Measurements from ENCODE around the gene PAQR8. TPM values are rescaled to one million over a fixed set of nuclear protein-coding genes. Genes with fewer than 3 reads are reported as not detected.

Gene PAQR8
- total RNA-seq, 1 donor from 2014 or later: 5.8 TPM

- intact Hi-C loops (cut with DNase I): no loop called here
- DNase-seq (no peak), ATAC-seq (no peak)
- TF ChIP-seq CTCF (IDR thresholded peaks at IDR 0.05): no peak
- no peaks in the 10 kb centered on the region for H3K27me3 ChIP-seq
- peaks cover 16% of the 10 kb centered on the region for H3K4me1 ChIP-seq
- H3K4me3 ChIP-seq: no peak overlapping the region
- no peaks in the 10 kb centered on the region for H3K9me3 ChIP-seq
- H3K36me3 ChIP-seq: no peaks in the 10 kb centered on the region
- H3K27ac ChIP-seq: no peak overlapping the region
Observed at GRCh38 chr6:52360028-52360427, 1.9 kb upstream of the PAQR8 start.

GRCh38 chr6:52360601-52361413 is 1.1 kb upstream of the PAQR8 start:
- DNase-seq: no peak
- H3K4me1 ChIP-seq: peaks cover 16% of the 10 kb centered on the region

DNA sequence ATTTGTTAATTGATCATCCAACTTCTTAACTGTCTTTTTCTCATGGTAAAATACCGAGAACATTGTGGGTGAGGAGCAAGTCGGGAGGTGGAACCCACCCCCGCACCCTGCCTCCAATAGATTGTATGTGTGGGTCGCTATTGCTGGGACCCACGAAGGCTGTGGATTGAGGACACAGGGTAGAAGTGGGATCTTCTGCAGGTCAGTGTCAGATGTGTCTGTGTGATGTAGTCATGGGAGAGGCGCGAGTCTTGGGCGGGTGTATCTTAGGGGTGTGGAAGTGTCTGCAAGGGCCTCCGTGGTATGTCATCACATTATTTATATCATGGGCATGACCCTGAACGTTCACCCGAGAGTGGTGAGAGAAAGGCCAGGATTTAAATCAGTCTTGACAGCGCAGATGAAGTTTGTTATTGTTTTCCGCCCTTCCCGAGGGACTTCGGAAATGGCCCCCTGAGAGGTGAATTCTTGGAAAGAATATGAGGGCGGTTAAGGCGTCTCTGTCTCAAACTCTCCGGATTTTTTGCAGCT is 472 bp upstream of the PAQR8 start:
- DNase-seq (no peak), ATAC-seq (peak; percentile 34)
- H3K4me3 ChIP-seq: peak overlapping the region; percentile 82
- intact Hi-C loops (cut with DNase I): no loop called here
- H3K9me3 ChIP-seq: no peaks in the 10 kb centered on the region
- no peak for TF ChIP-seq CTCF (IDR thresholded peaks at IDR 0.05)
- peaks cover 16% of the 10 kb centered on the region for H3K4me1 ChIP-seq
- peak overlapping the region; percentile 78 for H3K27ac ChIP-seq
- H3K27me3 ChIP-seq: no peaks in the 10 kb centered on the region
- no peaks in the 10 kb centered on the region for H3K36me3 ChIP-seq

More at GRCh38 chr6:52360601-52361413, 1.1 kb upstream of the PAQR8 start:
- peak overlapping the region; percentile 82 for H3K4me3 ChIP-seq
- no peaks in the 10 kb centered on the region for H3K36me3 ChIP-seq
- no peak for ATAC-seq
- TF ChIP-seq CTCF (IDR thresholded peaks at IDR 0.05): no peak
- peak overlapping the region; percentile 78 for H3K27ac ChIP-seq
- H3K27me3 ChIP-seq: no peaks in the 10 kb centered on the region
- H3K9me3 ChIP-seq: no peaks in the 10 kb centered on the region
- intact Hi-C loops (cut with DNase I): no loop called here

- DNase-seq: peak; percentile 73
- intact Hi-C loops (cut with DNase I): no loop called here
- H3K27ac ChIP-seq: peak overlapping the region; percentile 78
Observed at GRCh38 chr6:52362443-52363227, 684 bp downstream of the PAQR8 start.

More at GRCh38 chr6:52362443-52363227, 684 bp downstream of the PAQR8 start:
- no peaks in the 10 kb centered on the region for H3K27me3 ChIP-seq
- ATAC-seq: peak; percentile 59
- H3K9me3 ChIP-seq: no peaks in the 10 kb centered on the region
- TF ChIP-seq CTCF (IDR thresholded peaks at IDR 0.05): no peak
- peak overlapping the region; percentile 82 for H3K4me3 ChIP-seq
- no peaks in the 10 kb centered on the region for H3K36me3 ChIP-seq
- H3K4me1 ChIP-seq: peaks cover 16% of the 10 kb centered on the region

All from upper lobe of right lung (tissue), 1 donor.